Measurements from ENCODE around the gene RPTOR.

RPTOR gene

GRCh38 chr17:81013642-81014041 is 469.0 kb downstream of the RPTOR start:
- no peak for DNase-seq

- DNase-seq: no peak
Observed at GRCh38 chr17:81015136-81015535, 470.5 kb downstream of the RPTOR start.

All from NCI-H1694 treated with DMSO at 0.1 percent for 48 hours (cell line).